HAP-1 (cell line): ENCODE data around the gene SNAP25.

Experiments
- DNase-seq, 2 experiments: peaks; one replicate each; pipeline ENCODE4 v3.0.0-alpha.2; 2016 to 2020; ENCODE audit warnings: low spot score in 2 of 2
- H3K27me3 ChIP-seq: fragments of 250-450 bp; sonication (Bioruptor Pico); 2 replicates; pipeline ENCODE4 v1.5.1; 2020; ENCODE audit warnings: low read depth, mild to moderate bottlenecking, moderate library complexity
- H3K36me3 ChIP-seq: fragments of 250-450 bp; sonication (Bioruptor Pico); replicated peaks from 2 replicates; pipeline ENCODE4 v1.5.1; 2020; ENCODE audit warnings: mild to moderate bottlenecking
- H3K4me1 ChIP-seq: fragments of 250-450 bp; sonication (Bioruptor Pico); 2 replicates; pipeline ENCODE4 v1.5.1; 2020; ENCODE audit warnings: mild to moderate bottlenecking
- H3K4me3 ChIP-seq: fragments of 250-450 bp; sonication (Bioruptor Pico); 2 replicates; pipeline ENCODE4 v1.5.1; 2020; ENCODE audit warnings: mild to moderate bottlenecking, moderate library complexity
- H3K9me3 ChIP-seq: fragments of 250-450 bp; sonication (Bioruptor Pico); 2 replicates; pipeline ENCODE4 v1.5.1; 2020; ENCODE audit warnings: mild to moderate bottlenecking, moderate library complexity
- in situ Hi-C: fragments of 300-500 bp; cut with MboI; formaldehyde crosslinking; loops from 3 replicates; pipeline ENCODE4 v1.14.3; 2020; ENCODE audit warnings: low sequenced_read_pairs, inconsistent platforms, mixed read lengths

SNAP25 gene

GRCh38 chr20:10324198-10324847 lies 105.7 kb downstream of the SNAP25 start:
- DNase-seq: no peak
- in situ Hi-C loops: no loop called here
- Histone ChIP-seq H3K27me3 (no peaks in the 10 kb centered on the region), H3K4me1 (peaks cover 3% of the 10 kb centered on the region; the same call in 1 of the 2 replicates), H3K4me3 (no peak overlapping the region), H3K9me3 (no peaks in the 10 kb centered on the region), H3K36me3 (no peaks in the 10 kb centered on the region)

GRCh38 chr20:10328897-10329255 lies 110.2 kb downstream of the SNAP25 start:
- DNase-seq: no peak
- Histone ChIP-seq H3K4me1 (no peaks in the 10 kb centered on the region), H3K9me3 (no peaks in the 10 kb centered on the region), H3K4me3 (no peak overlapping the region), H3K36me3 (no peaks in the 10 kb centered on the region), H3K27me3 (no peaks in the 10 kb centered on the region)
- in situ Hi-C loops: no loop called here

- no peak overlapping the region for H3K4me3 ChIP-seq
- no peaks in the 10 kb centered on the region for H3K27me3 ChIP-seq
- no peaks in the 10 kb centered on the region for H3K9me3 ChIP-seq
- in situ Hi-C loops: no loop called here
- DNase-seq: no peak
- H3K36me3 ChIP-seq: no peaks in the 10 kb centered on the region
- no peaks in the 10 kb centered on the region for H3K4me1 ChIP-seq
These were observed 110.9 kb downstream of the SNAP25 start for GRCh38 chr20:10329387-10330005.

GRCh38 chr20:10330071-10330470 lies 111.4 kb downstream of the SNAP25 start:
- Histone ChIP-seq H3K4me1 (no peaks in the 10 kb centered on the region), H3K4me3 (no peak overlapping the region), H3K9me3 (no peaks in the 10 kb centered on the region), H3K36me3 (no peaks in the 10 kb centered on the region), H3K27me3 (no peaks in the 10 kb centered on the region)
- in situ Hi-C loops: no loop called here
- no peak for DNase-seq

- no peaks in the 10 kb centered on the region for H3K9me3 ChIP-seq
- no peaks in the 10 kb centered on the region for H3K36me3 ChIP-seq
- in situ Hi-C loops: no loop called here
- no peak for DNase-seq
- H3K27me3 ChIP-seq: no peaks in the 10 kb centered on the region
- no peaks in the 10 kb centered on the region for H3K4me1 ChIP-seq
- H3K4me3 ChIP-seq: no peak overlapping the region
These were observed 114.2 kb downstream of the SNAP25 start for GRCh38 chr20:10332656-10333415.

- Histone ChIP-seq H3K4me1 (no peaks in the 10 kb centered on the region), H3K27me3 (no peaks in the 10 kb centered on the region), H3K36me3 (no peaks in the 10 kb centered on the region), H3K9me3 (no peaks in the 10 kb centered on the region), H3K4me3 (no peak overlapping the region)
- in situ Hi-C loops: no loop called here
- no peak for DNase-seq
These were observed 118.5 kb downstream of the SNAP25 start for GRCh38 chr20:10336959-10337729.

- H3K27me3 ChIP-seq: no peaks in the 10 kb centered on the region
- DNase-seq: no peak
- no peaks in the 10 kb centered on the region for H3K4me1 ChIP-seq
- H3K9me3 ChIP-seq: no peaks in the 10 kb centered on the region
- no peaks in the 10 kb centered on the region for H3K36me3 ChIP-seq
- no peak overlapping the region for H3K4me3 ChIP-seq
- in situ Hi-C loops: no loop called here
These were observed 120.0 kb downstream of the SNAP25 start for GRCh38 chr20:10338426-10339180.

GRCh38 chr20:10339609-10340008 lies 121.0 kb downstream of the SNAP25 start:
- Histone ChIP-seq H3K9me3 (no peaks in the 10 kb centered on the region), H3K36me3 (no peaks in the 10 kb centered on the region), H3K4me3 (no peak overlapping the region), H3K4me1 (no peaks in the 10 kb centered on the region), H3K27me3 (no peaks in the 10 kb centered on the region)
- in situ Hi-C loops: no loop called here
- no peak for DNase-seq

- no peaks in the 10 kb centered on the region for H3K9me3 ChIP-seq
- no peak overlapping the region for H3K4me3 ChIP-seq
- no peaks in the 10 kb centered on the region for H3K4me1 ChIP-seq
- in situ Hi-C loops: no loop called here
- no peaks in the 10 kb centered on the region for H3K36me3 ChIP-seq
- no peak for DNase-seq
- H3K27me3 ChIP-seq: no peaks in the 10 kb centered on the region
These were observed 123.5 kb downstream of the SNAP25 start for GRCh38 chr20:10342152-10342551.

- Histone ChIP-seq H3K4me3 (no peak overlapping the region), H3K36me3 (no peaks in the 10 kb centered on the region), H3K9me3 (no peaks in the 10 kb centered on the region), H3K27me3 (no peaks in the 10 kb centered on the region), H3K4me1 (no peaks in the 10 kb centered on the region)
- in situ Hi-C loops: no loop called here
- no peak for DNase-seq
These were observed 126.3 kb downstream of the SNAP25 start for GRCh38 chr20:10344953-10345352.

- in situ Hi-C loops: no loop called here
- Histone ChIP-seq H3K9me3 (no peaks in the 10 kb centered on the region), H3K27me3 (no peaks in the 10 kb centered on the region), H3K4me1 (peaks cover 11% of the 10 kb centered on the region), H3K4me3 (no peak overlapping the region), H3K36me3 (no peaks in the 10 kb centered on the region)
- no peak for DNase-seq
These were observed 128.7 kb downstream of the SNAP25 start for GRCh38 chr20:10347086-10347880.

GRCh38 chr20:10349118-10349517 lies 130.5 kb downstream of the SNAP25 start:
- no peaks in the 10 kb centered on the region for H3K27me3 ChIP-seq
- H3K9me3 ChIP-seq: no peaks in the 10 kb centered on the region
- no peak for DNase-seq
- no peaks in the 10 kb centered on the region for H3K36me3 ChIP-seq
- H3K4me1 ChIP-seq: peaks cover 11% of the 10 kb centered on the region
- in situ Hi-C loops: no loop called here
- H3K4me3 ChIP-seq: no peak overlapping the region
